ENCODE results near the gene TGFBR3. TPM values are rescaled to one million over a fixed set of nuclear protein-coding genes. Genes with fewer than 3 reads are reported as not detected.

Gene TGFBR3
- total RNA-seq, 1 experiment from 2014 or later, result 2.4 TPM

DNA sequence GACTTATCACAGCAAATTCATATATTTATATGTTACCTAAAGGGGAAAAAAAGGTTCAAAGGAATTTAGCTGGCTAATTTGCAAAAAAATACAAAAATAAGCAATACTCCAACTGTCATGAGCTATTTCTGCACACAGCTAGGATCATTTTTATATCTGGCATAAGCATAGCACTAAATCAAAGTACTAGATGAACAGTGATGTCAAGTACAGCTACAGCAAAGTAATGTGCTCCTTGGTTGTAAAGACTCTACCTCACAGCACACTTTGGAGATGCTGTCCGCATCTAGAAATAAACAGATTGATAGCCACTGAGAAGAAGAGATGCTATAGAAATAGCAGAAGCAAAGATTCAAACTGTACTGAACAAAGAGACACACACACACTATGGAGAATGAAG, 125.4 kb downstream of the TGFBR3 start:
- H2AFZ ChIP-seq (ENCODE audit: low read length), result no peak overlapping the region
- H3T11ph ChIP-seq (ENCODE audit: low read length), result no peak overlapping the region
- no peaks in the 10 kb centered on the region for H3K23me2 ChIP-seq (ENCODE audit: insufficient read length, low read depth, low read length, poor library complexity, severe bottlenecking)

More for the DNA sequence above, 125.4 kb downstream of the TGFBR3 start:
- TF ChIP-seq CTCF (conservative IDR thresholded peaks at IDR 0.05), result no peak
- Mint-ChIP-seq H3K4me1 (peaks cover 16 to 27% of the 10 kb centered on the region in 2 experiments), H3K27me3 (ENCODE audit: low read depth) (no peaks in the 10 kb centered on the region), H3K27ac (no peak overlapping the region), H3K9me3 (no peaks in the 10 kb centered on the region), H3K4me3 (no peak overlapping the region), H3K36me3 (ENCODE audit: insufficient read depth in 1 of 3, low read depth in 3 of 3) (no peaks in the 10 kb centered on the region)
- Histone ChIP-seq H3K56ac (ENCODE audit: insufficient read length, low read depth, low read length) (no peak overlapping the region), H2BK5ac (ENCODE audit: insufficient read length, low read length) (no peak overlapping the region), H3K14ac (ENCODE audit: insufficient read depth, low read length) (no peak overlapping the region), H3K9ac (ENCODE audit: extremely low read depth, insufficient read length, low read length) (no peak overlapping the region), H4K20me1 (ENCODE audit: control insufficient read depth, insufficient read depth, insufficient read length) (no peaks in the 10 kb centered on the region), H3K4ac (ENCODE audit: low read depth, low read length) (no peak overlapping the region), H2BK15ac (ENCODE audit: low read depth, low read length) (no peak overlapping the region), H3K79me1 (ENCODE audit: insufficient read depth, low read depth, low read length, poor library complexity, severe bottlenecking) (no peaks in the 10 kb centered on the region), H4K91ac (ENCODE audit: insufficient read length, low read depth, low read length) (no peak overlapping the region), H3K79me2 (ENCODE audit: insufficient read depth, low read length) (no peaks in the 10 kb centered on the region), H2BK12ac (ENCODE audit: insufficient read length, low read depth, low read length) (no peak overlapping the region), H2BK20ac (ENCODE audit: low read depth, low read length, poor library complexity, severe bottlenecking) (no peak overlapping the region), H3K23ac (ENCODE audit: insufficient read length, low read depth, low read length) (no peak overlapping the region), H3K9me3 (ENCODE audit: control insufficient read depth, low read depth, low read length) (no peaks in the 10 kb centered on the region), H3K4me1 (ENCODE audit: insufficient read depth, low read length) (no peaks in the 10 kb centered on the region), H4K5ac (ENCODE audit: insufficient read length, low read depth, low read length) (no peak overlapping the region), H2AK5ac (ENCODE audit: insufficient read length, low read length) (no peak overlapping the region), H2BK120ac (ENCODE audit: low read depth, low read length, poor library complexity, severe bottlenecking) (no peak overlapping the region), H4K8ac (replicated peaks; ENCODE audit: insufficient read length, low read depth, low read length) (no peak overlapping the region), H3K18ac (ENCODE audit: insufficient read length, low read depth, low read length) (no peak overlapping the region), H3K27ac (ENCODE audit: insufficient read length, low read depth, low read length) (no peak overlapping the region), H3K4me2 (ENCODE audit: insufficient read depth, insufficient read length, low read length) (no peak overlapping the region), H3K27me3 (ENCODE audit: insufficient read depth, low read length) (no peaks in the 10 kb centered on the region)
- no CpG with 5 or more reads among the region's 1 CpG for WGBS (ENCODE audit: extremely low coverage, insufficient read length, low lambda C conversion rate)
- DNase-seq, result no peak
